ENCODE data around the gene XKR7.

Gene XKR7

DNA sequence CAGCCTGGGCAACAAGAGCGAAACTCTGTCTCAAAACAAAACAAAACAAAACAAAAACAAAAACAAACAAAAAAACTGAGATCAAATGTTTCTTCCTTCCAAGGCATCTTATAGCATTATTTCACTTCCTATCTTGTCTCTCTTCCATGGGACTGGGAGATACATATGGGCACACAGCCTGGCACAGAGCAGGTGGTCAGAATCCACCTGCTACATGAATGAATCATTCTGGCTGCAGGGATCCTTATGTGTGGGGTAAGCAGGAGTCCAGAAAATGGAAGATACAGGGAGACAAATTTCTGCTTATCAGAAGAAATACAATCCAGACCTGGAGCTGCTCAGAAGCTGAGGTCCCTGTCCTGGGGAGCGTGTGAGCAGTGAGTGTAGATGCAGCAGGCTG lies 24.1 kb downstream of the XKR7 start:
- Histone ChIP-seq H3K4me1 (ENCODE audit: control insufficient read depth in 1 of 2, insufficient read depth in 1 of 2, low read depth in 1 of 2, low read length in 1 of 2) (no peaks in the 10 kb centered on the region), H3K4me3 (ENCODE audit: low read depth in 1 of 2, low read length in 1 of 2) (no peak overlapping the region), H3K27ac (no peak overlapping the region), H3K27me3 (peaks cover 55% of the 10 kb centered on the region), H3K9me3 (no peaks in the 10 kb centered on the region), H3K36me3 (no peaks in the 10 kb centered on the region)
- TF ChIP-seq, protein P1, sequence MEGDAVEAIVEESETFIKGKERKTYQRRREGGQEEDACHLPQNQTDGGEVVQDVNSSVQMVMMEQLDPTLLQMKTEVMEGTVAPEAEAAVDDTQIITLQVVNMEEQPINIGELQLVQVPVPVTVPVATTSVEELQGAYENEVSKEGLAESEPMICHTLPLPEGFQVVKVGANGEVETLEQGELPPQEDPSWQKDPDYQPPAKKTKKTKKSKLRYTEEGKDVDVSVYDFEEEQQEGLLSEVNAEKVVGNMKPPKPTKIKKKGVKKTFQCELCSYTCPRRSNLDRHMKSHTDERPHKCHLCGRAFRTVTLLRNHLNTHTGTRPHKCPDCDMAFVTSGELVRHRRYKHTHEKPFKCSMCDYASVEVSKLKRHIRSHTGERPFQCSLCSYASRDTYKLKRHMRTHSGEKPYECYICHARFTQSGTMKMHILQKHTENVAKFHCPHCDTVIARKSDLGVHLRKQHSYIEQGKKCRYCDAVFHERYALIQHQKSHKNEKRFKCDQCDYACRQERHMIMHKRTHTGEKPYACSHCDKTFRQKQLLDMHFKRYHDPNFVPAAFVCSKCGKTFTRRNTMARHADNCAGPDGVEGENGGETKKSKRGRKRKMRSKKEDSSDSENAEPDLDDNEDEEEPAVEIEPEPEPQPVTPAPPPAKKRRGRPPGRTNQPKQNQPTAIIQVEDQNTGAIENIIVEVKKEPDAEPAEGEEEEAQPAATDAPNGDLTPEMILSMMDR (IDR thresholded peaks at IDR 0.05) = no peak

DNA sequence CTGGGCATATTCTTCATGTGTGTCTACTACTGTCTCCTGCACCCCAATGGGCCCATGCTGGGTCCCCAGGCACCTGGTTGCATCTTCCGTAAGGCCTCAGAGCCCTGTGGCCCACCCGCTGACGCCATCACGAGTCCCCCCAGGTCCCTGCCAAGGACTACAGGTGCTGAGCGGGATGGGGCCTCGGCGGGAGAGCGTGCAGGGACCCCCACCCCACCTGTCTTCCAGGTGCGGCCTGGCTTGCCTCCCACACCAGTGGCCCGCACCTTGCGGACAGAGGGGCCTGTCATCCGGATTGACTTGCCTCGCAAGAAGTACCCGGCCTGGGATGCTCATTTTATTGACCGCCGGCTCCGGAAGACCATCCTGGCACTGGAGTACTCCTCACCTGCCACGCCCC lies 29.0 kb downstream of the XKR7 start:
- no peak overlapping the region for H3K4me3 ChIP-seq (ENCODE audit: low read depth in 1 of 2, low read length in 1 of 2)
- peaks cover 59% of the 10 kb centered on the region for H3K27me3 ChIP-seq
- H3K36me3 ChIP-seq = no peaks in the 10 kb centered on the region
- no peaks in the 10 kb centered on the region for H3K4me1 ChIP-seq (ENCODE audit: control insufficient read depth in 1 of 2, insufficient read depth in 1 of 2, low read depth in 1 of 2, low read length in 1 of 2)
- H3K9me3 ChIP-seq = no peaks in the 10 kb centered on the region
- H3K27ac ChIP-seq = no peak overlapping the region
- TF ChIP-seq, protein P1 (IDR thresholded peaks at IDR 0.05) = no peak

DNA sequence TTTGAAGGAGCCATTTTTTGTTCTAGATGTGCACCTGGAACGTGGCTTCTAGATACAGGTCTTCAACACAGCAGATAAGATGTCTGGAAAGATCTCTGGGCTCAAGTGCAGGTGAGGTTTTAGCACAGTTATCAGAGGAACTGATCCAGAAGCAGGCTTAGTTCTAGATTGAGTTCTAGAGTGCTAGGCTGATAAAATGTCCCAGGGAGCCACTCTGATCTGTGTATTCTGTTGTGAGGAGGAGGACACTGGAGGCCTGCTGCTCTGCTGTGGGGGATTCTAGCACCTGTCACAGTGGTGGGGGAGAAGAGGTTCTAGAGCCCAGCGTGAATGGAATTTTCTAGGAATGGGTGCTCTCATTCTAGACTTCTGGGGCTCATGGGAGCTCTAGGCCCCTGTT lies 30.3 kb downstream of the XKR7 start:
- Histone ChIP-seq H3K4me1 (ENCODE audit: control insufficient read depth in 1 of 2, insufficient read depth in 1 of 2, low read depth in 1 of 2, low read length in 1 of 2) (no peaks in the 10 kb centered on the region), H3K9me3 (no peaks in the 10 kb centered on the region), H3K4me3 (ENCODE audit: low read depth in 1 of 2, low read length in 1 of 2) (no peak overlapping the region), H3K27ac (no peak overlapping the region), H3K27me3 (peaks cover 47% of the 10 kb centered on the region), H3K36me3 (no peaks in the 10 kb centered on the region)
- TF ChIP-seq, protein P1 (IDR thresholded peaks at IDR 0.05) = no peak

DNA sequence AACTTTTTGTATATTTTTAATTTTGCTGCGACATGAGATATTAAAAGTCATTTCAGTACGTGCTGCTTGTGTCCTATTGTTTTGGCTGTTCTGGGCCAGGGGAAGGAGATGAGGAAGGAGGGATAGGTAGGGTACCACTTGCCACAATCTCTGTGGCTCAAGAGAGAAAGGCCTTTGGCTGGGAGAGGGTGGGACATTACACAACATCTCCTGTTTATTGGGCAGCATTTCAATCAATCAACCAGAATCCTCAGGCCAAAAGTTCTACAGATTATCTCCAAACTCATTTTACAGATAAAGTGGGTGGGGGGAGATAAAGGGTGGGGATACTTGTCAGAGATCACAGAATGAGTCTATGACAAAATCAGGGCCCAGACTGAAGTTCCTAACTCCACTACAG lies 35.4 kb downstream of the XKR7 start:
- Histone ChIP-seq H3K4me1 (ENCODE audit: control insufficient read depth in 1 of 2, insufficient read depth in 1 of 2, low read depth in 1 of 2, low read length in 1 of 2) (no peaks in the 10 kb centered on the region), H3K9me3 (no peaks in the 10 kb centered on the region), H3K27me3 (peaks cover 2% of the 10 kb centered on the region), H3K4me3 (ENCODE audit: low read depth in 1 of 2, low read length in 1 of 2) (no peak overlapping the region), H3K36me3 (no peaks in the 10 kb centered on the region), H3K27ac (no peak overlapping the region)
- TF ChIP-seq, protein P1 (IDR thresholded peaks at IDR 0.05) = no peak

DNA sequence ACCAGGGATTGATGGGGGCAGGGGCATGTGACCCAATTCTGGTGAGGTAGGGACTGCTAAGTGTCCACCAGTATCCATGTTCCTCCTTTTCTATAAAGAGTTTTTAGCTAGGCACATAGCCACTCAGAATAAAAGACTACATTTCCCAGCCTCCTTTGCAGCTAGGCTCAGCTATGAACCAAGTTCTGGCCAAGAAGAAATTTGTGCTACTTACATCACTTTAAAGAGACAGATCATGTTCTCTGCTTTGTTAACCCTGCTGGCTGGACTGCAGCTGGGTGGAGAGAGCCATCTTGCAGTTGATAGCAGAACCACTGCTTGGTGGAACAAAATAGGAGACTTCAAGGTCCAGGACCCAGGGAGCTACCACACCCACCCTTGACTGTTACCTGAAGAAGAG lies 37.0 kb downstream of the XKR7 start:
- TF ChIP-seq, protein P1 (IDR thresholded peaks at IDR 0.05) = no peak
- Histone ChIP-seq H3K4me3 (ENCODE audit: low read depth in 1 of 2, low read length in 1 of 2) (no peak overlapping the region), H3K9me3 (no peaks in the 10 kb centered on the region), H3K27ac (no peak overlapping the region), H3K36me3 (no peaks in the 10 kb centered on the region), H3K4me1 (ENCODE audit: control insufficient read depth in 1 of 2, insufficient read depth in 1 of 2, low read depth in 1 of 2, low read length in 1 of 2) (no peaks in the 10 kb centered on the region), H3K27me3 (peaks cover 2% of the 10 kb centered on the region)

DNA sequence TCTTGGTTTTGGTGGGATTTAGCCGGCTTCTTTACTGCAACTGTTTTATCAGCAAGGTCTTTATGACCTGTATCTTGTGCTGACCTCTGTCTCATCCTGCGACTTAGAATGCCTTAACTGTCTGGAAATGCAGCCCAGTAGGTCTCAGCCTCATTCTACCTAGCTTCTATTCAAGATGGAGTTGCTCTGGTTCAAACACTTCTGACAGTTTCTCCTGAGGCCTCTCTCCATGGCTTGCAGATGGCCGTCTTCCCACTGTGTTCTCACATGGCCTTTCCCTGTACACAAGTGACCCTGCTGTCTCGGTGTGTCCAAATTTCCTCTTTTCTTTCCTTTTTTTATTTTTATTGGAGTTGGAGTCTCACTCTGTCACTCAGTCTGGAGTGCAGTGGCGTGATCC lies 38.1 kb downstream of the XKR7 start:
- Histone ChIP-seq H3K4me3 (ENCODE audit: low read depth in 1 of 2, low read length in 1 of 2) (no peak overlapping the region), H3K9me3 (no peaks in the 10 kb centered on the region), H3K4me1 (ENCODE audit: control insufficient read depth in 1 of 2, insufficient read depth in 1 of 2, low read depth in 1 of 2, low read length in 1 of 2) (no peaks in the 10 kb centered on the region), H3K27ac (no peak overlapping the region), H3K36me3 (no peaks in the 10 kb centered on the region), H3K27me3 (peaks cover 11% of the 10 kb centered on the region)
- TF ChIP-seq, protein P1 (IDR thresholded peaks at IDR 0.05) = no peak
